ENCODE measurements around the gene RHNO1. TPM values are rescaled to one million over a fixed set of nuclear protein-coding genes. Genes with fewer than 3 reads are reported as not detected.
A peak's percentile ranks its signal among the peaks of the same experiment; 100 is the strongest.

Gene RHNO1, protein sequence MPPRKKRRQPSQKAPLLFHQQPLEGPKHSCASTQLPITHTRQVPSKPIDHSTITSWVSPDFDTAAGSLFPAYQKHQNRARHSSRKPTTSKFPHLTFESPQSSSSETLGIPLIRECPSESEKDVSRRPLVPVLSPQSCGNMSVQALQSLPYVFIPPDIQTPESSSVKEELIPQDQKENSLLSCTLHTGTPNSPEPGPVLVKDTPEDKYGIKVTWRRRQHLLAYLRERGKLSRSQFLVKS
- 10 to 100 TPM; 43.4 to 49.2 TPM for total RNA-seq

DNA sequence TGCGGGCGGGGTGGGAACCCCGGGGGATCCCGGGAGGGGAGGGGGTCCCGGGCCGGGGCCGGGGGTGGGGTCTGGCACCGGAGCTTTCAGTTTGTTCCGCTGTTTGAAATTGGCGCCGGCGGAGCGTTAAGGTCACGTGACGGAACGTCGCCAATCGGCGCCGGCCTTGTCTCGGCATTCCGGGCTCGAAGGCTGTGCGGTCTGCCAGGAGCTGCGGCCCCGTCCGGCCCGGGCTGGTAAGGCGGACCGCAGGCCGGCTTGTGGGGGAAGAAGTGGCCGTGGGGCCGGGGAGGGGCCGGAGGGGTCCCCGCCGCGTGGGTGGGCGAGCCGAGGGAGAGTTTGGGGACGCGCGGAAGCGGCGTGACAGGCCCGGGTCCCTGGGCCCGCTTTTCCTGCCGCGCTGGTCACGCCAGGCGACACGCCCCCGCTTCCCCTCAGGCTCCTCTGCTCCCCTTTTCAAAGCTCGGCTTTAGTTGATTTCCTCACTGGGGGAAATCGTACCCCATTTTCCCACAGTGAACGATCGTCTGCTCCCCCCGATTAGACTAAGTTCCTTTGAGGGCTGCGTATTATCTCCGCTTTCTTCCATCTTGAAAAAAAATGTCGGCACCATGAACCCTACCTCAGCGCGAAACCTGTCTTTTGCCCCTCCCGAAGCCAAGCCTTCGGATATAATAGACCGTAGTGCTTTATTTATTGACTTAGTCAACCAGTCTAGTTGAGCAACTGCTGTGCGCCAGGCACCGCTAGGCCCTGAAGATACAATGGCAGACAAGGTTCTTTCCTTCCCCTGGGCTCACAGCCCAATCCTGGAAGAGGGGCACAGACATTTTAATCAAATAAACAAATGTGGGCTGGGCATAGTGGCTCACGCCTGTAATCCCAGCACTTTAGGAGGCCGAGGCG, at the start of gene RHNO1, which contains the start of gene FOXM1:
RHNO1 (plus strand) TSS at position 177 of the 906 bp plus-strand sequence. CDS start 8,144 bp downstream, outside the sequence.
FOXM1 (minus strand) TSS at position 128 of the 906 bp plus-strand sequence. CDS start 2,696 bp downstream, outside the sequence.
- Mint-ChIP-seq H3K9me3 (ENCODE audit: low read depth) (no peaks in the 10 kb centered on the region), H3K36me3 (peaks cover 50% of the 10 kb centered on the region), H3K4me1 (peaks cover 49% of the 10 kb centered on the region), H3K27ac (peak within 1 kb of the TSS; percentile 97), H3K4me3 (peak within 1 kb of the TSS; percentile 95), H3K27me3 (no peaks in the 10 kb centered on the region)
- DNase-seq = peak; percentile 92
- CTCF ChIA-PET = interaction anchor here (0.8 to 3.2 kb wide), 4 partner anchors 8 to 81 kb away, joined by 3 to 15 read pairs (median 4); partner anchors contain the start of gene TULP3
- peak; percentile 83 for ATAC-seq

DNA sequence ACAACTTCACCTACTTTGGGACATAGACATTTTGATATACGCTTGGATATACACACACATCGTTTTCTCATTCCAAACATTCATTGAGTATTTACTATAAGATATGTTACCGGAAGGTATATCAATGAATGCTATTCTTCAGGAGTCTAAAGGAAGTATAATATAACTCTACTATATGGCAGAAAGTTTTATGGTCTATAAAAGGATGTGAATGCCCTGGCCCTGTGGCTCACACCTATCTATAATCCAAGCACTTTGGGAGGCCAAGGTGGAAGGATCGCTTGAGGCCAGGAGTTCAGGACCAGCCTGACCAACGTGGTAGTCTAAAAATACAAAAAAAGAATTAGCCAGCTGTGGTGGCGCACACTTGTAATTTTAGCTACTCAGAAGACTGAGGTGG, 47.7 kb upstream of the RHNO1 start:
- Mint-ChIP-seq H3K4me1 (no peaks in the 10 kb centered on the region), H3K36me3 (peaks cover 9% of the 10 kb centered on the region), H3K27ac (no peak overlapping the region), H3K9me3 (ENCODE audit: low read depth) (no peaks in the 10 kb centered on the region), H3K27me3 (no peaks in the 10 kb centered on the region), H3K4me3 (no peak overlapping the region)
- DNase-seq = no peak
- no peak for ATAC-seq
- CTCF ChIA-PET = no interaction called here

DNA sequence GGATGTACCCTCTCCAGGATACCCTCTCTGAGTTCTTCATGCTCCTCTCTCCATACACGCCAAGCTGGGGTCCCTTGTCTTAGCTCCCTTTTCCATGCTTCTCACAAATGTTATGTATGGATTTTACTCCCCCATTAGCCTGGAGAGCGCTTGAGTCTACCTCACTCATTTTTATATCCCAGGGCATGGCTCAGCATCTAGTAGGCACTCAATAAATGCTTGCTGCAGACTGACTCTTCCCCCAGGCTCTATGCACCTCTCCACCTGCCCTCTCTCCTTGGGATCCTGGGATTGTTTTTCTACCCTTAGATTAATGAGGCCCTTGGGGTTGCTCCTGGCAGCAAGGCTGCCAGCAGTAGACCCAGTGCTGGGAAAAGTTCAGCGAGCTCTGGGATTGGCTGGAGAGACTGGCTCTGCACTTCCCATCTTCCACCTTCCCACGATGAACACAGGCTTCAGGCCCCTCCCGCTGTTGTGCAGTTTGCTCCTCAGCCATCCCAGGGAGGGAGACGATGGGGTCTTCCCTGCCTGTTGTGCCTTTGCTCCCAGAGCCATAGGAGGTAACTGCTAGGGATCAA, 44.4 kb upstream of the RHNO1 start:
- DNase-seq (no peak), ATAC-seq (no peak)
- H3K27ac Mint-ChIP-seq = no peak overlapping the region
- CTCF ChIA-PET = no interaction called here
- H3K9me3 Mint-ChIP-seq (ENCODE audit: low read depth) = no peaks in the 10 kb centered on the region
- H3K4me3 Mint-ChIP-seq = no peak overlapping the region
- H3K27me3 Mint-ChIP-seq = no peaks in the 10 kb centered on the region
- H3K36me3 Mint-ChIP-seq = peaks cover 6% of the 10 kb centered on the region
- no peaks in the 10 kb centered on the region for H3K4me1 Mint-ChIP-seq

- Mint-ChIP-seq H3K27ac (no peak overlapping the region), H3K4me3 (no peak overlapping the region), H3K36me3 (peaks cover 3% of the 10 kb centered on the region), H3K4me1 (no peaks in the 10 kb centered on the region), H3K27me3 (no peaks in the 10 kb centered on the region), H3K9me3 (ENCODE audit: low read depth) (no peaks in the 10 kb centered on the region)
- ATAC-seq (no peak), DNase-seq (no peak)
- CTCF ChIA-PET = no interaction called here
Measured at GRCh38 chr12:2833327-2833726, 43.7 kb upstream of the RHNO1 start.

DNA sequence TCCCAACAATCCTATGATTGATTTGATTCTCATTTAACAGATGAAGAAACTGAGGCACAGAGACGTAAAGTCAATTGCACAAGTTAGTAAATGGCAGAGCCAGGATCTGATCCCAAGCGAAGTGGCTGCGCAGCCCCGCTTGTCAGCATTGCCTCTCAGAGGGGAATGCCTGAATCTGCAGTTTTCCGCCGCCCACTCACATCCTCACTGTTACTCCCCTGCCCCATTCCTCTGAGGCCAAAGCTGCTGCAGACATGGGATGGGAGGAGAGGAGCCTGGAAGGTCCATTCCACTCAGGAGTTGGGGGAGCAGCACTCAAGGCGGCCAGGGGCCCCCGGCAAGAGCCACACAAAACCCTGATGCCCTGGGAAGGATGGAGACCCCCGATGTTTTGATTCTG, 43.2 kb upstream of the RHNO1 start:
- no peak for DNase-seq
- H3K9me3 Mint-ChIP-seq (ENCODE audit: low read depth) = no peaks in the 10 kb centered on the region
- no peaks in the 10 kb centered on the region for H3K4me1 Mint-ChIP-seq
- no peaks in the 10 kb centered on the region for H3K27me3 Mint-ChIP-seq
- CTCF ChIA-PET = no interaction called here
- no peak overlapping the region for H3K4me3 Mint-ChIP-seq
- ATAC-seq = no peak
- peaks cover 2% of the 10 kb centered on the region for H3K36me3 Mint-ChIP-seq
- H3K27ac Mint-ChIP-seq = no peak overlapping the region

- no peak for ATAC-seq
Measured at GRCh38 chr12:2834581-2835491, 42.2 kb upstream of the RHNO1 start, which contains the start of gene NRIP2. Gene NRIP2 (minus strand): TSS chr12:2835035. CDS start chr12:2834983, 52 bp downstream.

GRCh38 chr12:2835691-2836403, 41.2 kb upstream of the RHNO1 start:
- DNase-seq (no peak), ATAC-seq (no peak)
- CTCF ChIA-PET = no interaction called here
- Mint-ChIP-seq H3K4me1 (no peaks in the 10 kb centered on the region), H3K4me3 (no peak overlapping the region), H3K27ac (no peak overlapping the region), H3K27me3 (no peaks in the 10 kb centered on the region), H3K36me3 (no peaks in the 10 kb centered on the region), H3K9me3 (ENCODE audit: low read depth) (no peaks in the 10 kb centered on the region)

More at GRCh38 chr12:2834581-2835491, 42.2 kb upstream of the RHNO1 start, which contains the start of gene NRIP2:
- CTCF ChIA-PET = no interaction called here
- H3K36me3 Mint-ChIP-seq = no peaks in the 10 kb centered on the region
- no peaks in the 10 kb centered on the region for H3K9me3 Mint-ChIP-seq (ENCODE audit: low read depth)
- H3K27me3 Mint-ChIP-seq = no peaks in the 10 kb centered on the region
- no peak for DNase-seq
- H3K4me3 Mint-ChIP-seq = no peak within 1 kb of the TSS
- no peaks in the 10 kb centered on the region for H3K4me1 Mint-ChIP-seq
- no peak within 1 kb of the TSS for H3K27ac Mint-ChIP-seq

DNA sequence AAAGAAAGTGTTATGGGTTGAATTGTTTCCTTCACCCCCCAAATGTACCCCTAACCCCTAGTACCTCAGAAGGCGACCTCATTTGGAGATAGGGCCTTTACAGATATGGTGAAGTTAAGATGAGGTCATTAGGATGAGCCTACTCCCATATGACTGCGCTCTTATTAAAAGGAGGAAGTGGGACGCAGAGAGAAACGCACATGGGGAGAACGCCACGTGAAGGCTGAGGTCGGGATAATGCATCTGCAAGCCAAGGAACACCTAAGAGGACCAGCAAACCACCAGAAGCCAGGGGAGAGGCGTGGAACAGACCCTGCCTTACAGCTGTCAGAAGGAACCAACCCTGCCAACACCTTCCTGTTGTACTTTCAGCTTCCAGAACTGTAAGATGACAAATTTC, 40.4 kb upstream of the RHNO1 start:
- H3K4me1 Mint-ChIP-seq = no peaks in the 10 kb centered on the region
- no peaks in the 10 kb centered on the region for H3K9me3 Mint-ChIP-seq (ENCODE audit: low read depth)
- no peaks in the 10 kb centered on the region for H3K27me3 Mint-ChIP-seq
- DNase-seq (no peak), ATAC-seq (no peak)
- H3K36me3 Mint-ChIP-seq = no peaks in the 10 kb centered on the region
- no peak overlapping the region for H3K4me3 Mint-ChIP-seq
- H3K27ac Mint-ChIP-seq = no peak overlapping the region
- CTCF ChIA-PET = no interaction called here

DNA sequence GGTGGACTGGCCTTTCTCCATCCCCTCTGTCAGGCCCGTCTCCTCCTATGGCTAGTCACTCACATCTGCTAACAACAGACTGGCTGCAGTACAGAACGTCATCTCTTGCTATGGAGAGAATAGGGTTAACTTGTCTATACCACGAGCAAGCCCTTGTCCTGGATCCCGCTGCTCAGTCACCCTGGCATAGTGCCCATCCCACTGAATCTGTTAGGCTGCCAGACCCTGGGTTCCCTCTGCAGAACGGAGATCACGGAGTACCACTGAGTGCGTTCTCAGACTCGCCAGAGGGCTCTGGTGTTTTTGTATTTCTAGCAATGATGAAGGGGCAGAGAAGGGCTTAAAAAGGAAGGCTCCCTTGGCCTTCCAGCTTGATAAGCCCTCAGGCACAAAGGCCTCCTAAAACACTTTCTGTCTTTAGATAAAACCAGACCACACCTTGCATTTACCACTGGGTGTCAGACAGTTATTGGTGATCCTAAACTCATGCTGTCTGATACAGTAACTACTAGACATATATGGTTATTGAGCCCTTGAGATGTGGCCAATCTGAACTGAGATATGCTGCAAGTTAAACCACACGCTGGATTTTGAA, 35.9 kb upstream of the RHNO1 start:
- H3K9me3 Mint-ChIP-seq (ENCODE audit: low read depth) = no peaks in the 10 kb centered on the region
- no peak overlapping the region for H3K27ac Mint-ChIP-seq
- no peaks in the 10 kb centered on the region for H3K4me1 Mint-ChIP-seq
- DNase-seq = no peak
- no peaks in the 10 kb centered on the region for H3K36me3 Mint-ChIP-seq
- CTCF ChIA-PET = no interaction called here
- no peaks in the 10 kb centered on the region for H3K27me3 Mint-ChIP-seq
- ATAC-seq = no peak
- H3K4me3 Mint-ChIP-seq = no peak overlapping the region

GRCh38 chr12:2842948-2843347, 34.1 kb upstream of the RHNO1 start:
- no peak for DNase-seq
- no peak overlapping the region for H3K27ac Mint-ChIP-seq
- peaks cover 2% of the 10 kb centered on the region for H3K36me3 Mint-ChIP-seq
- no peaks in the 10 kb centered on the region for H3K4me1 Mint-ChIP-seq
- H3K4me3 Mint-ChIP-seq = no peak overlapping the region
- no peak for ATAC-seq
- no peaks in the 10 kb centered on the region for H3K9me3 Mint-ChIP-seq (ENCODE audit: low read depth)
- H3K27me3 Mint-ChIP-seq = no peaks in the 10 kb centered on the region
- CTCF ChIA-PET = interaction anchor here (1.2 to 1.6 kb wide), 2 partner anchors 11 to 42 kb away, joined by 3 to 6 read pairs; no protein-coding TSS in a partner anchor

GRCh38 chr12:2844786-2845185, 32.2 kb upstream of the RHNO1 start:
- Mint-ChIP-seq H3K27ac (no peak overlapping the region), H3K9me3 (ENCODE audit: low read depth) (no peaks in the 10 kb centered on the region), H3K4me1 (no peaks in the 10 kb centered on the region), H3K27me3 (no peaks in the 10 kb centered on the region), H3K36me3 (peaks cover 2% of the 10 kb centered on the region), H3K4me3 (no peak overlapping the region)
- CTCF ChIA-PET = interaction anchor here (0.5 to 1.3 kb wide), 4 partner anchors 9 to 325 kb away, joined by 3 to 4 read pairs (median 3); no protein-coding TSS in a partner anchor
- no peak for DNase-seq
- ATAC-seq = no peak

- Mint-ChIP-seq H3K27ac (no peak overlapping the region), H3K4me3 (no peak overlapping the region), H3K9me3 (ENCODE audit: low read depth) (no peaks in the 10 kb centered on the region), H3K4me1 (no peaks in the 10 kb centered on the region), H3K36me3 (peaks cover 2% of the 10 kb centered on the region), H3K27me3 (no peaks in the 10 kb centered on the region)
- CTCF ChIA-PET = interaction anchor here (0.7 to 1.5 kb wide), 6 partner anchors 9 to 231 kb away, joined by 3 to 8 read pairs (median 4); no protein-coding TSS in a partner anchor
- no peak for ATAC-seq
- DNase-seq = no peak
Measured at GRCh38 chr12:2845280-2845679, 31.7 kb upstream of the RHNO1 start.

Measured in activated CD8-positive, alpha-beta memory T cell treated with anti-CD3 and anti-CD28 coated beads, Interleukin-2, amount 10 ng/mL, durations not matched to agents 7 days and 5 days (primary cell).